Prostate gland (tissue), 2 donors: ENCODE results near the gene TMEM132A.

Source experiments
- POLR2A ChIP-seq: fragments of 450-650 bp; IDR thresholded peaks from one replicate; pipeline ENCODE4 v1.6.1; 2016; ENCODE audit warnings: antibody characterized with exemption, mild to moderate bottlenecking
- POLR2AphosphoS5 ChIP-seq: sonication (generic); formaldehyde crosslinking; IDR thresholded peaks from one replicate; pipeline ENCODE4 v1.6.1; 2017; ENCODE audit warnings: antibody characterized with exemption
- TF ChIP-seq, protein P1 (sequence below), 4 experiments: fragments of 200-600 bp in 2 of 4; fragments of 450-650 bp in 2 of 4; sonication (generic) in 2 of 4; IDR thresholded peaks; 1 replicate in 3 of 4; 2 replicates in 1 of 4; pipeline ENCODE4 v1.5.1; 2016 to 2019; ENCODE audit warnings: antibody characterized with exemption in 4 of 4, mild to moderate bottlenecking in 2 of 4, moderate library complexity in 2 of 4

DNA sequence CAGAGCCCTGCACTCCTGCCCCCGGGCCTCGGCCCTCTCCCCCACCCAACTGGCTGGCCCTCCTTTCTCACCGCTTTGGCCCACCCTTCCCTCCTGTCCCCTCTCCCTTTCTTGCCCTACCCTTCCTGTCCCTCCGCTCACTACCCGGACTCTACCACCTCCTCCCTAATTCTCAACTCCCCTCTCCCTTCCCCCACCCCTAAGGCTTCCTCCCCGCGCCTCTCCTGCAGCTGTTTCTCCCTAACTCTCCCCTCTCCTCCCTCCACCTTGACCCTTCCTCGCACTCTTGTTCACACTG, 27.3 kb downstream of the TMEM132A start:
- TF ChIP-seq POLR2A, result no peak
- TF ChIP-seq, protein P1, sequence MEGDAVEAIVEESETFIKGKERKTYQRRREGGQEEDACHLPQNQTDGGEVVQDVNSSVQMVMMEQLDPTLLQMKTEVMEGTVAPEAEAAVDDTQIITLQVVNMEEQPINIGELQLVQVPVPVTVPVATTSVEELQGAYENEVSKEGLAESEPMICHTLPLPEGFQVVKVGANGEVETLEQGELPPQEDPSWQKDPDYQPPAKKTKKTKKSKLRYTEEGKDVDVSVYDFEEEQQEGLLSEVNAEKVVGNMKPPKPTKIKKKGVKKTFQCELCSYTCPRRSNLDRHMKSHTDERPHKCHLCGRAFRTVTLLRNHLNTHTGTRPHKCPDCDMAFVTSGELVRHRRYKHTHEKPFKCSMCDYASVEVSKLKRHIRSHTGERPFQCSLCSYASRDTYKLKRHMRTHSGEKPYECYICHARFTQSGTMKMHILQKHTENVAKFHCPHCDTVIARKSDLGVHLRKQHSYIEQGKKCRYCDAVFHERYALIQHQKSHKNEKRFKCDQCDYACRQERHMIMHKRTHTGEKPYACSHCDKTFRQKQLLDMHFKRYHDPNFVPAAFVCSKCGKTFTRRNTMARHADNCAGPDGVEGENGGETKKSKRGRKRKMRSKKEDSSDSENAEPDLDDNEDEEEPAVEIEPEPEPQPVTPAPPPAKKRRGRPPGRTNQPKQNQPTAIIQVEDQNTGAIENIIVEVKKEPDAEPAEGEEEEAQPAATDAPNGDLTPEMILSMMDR (IDR thresholded peaks at IDR 0.05), result no peak
- no peak for TF ChIP-seq POLR2AphosphoS5
